Ishikawa (cell line): ENCODE data around the gene DENND1C.

Source experiments
- CEBPB ChIP-seq: IDR thresholded peaks from 2 replicates; pipeline ENCODE4 v1.6.1; 2012
- CREB1 ChIP-seq: IDR thresholded peaks from 2 replicates; pipeline ENCODE4 v1.6.1; 2012; ENCODE audit warnings: low read depth
- EGR1 ChIP-seq: IDR thresholded peaks from 2 replicates; pipeline ENCODE4 v1.6.1; 2012
- EP300 ChIP-seq: IDR thresholded peaks from 2 replicates; pipeline ENCODE4 v1.6.1; 2012; ENCODE audit warnings: borderline replicate concordance
- FOXM1 ChIP-seq: IDR thresholded peaks from 2 replicates; pipeline ENCODE4 v1.6.1; 2012; ENCODE audit warnings: low read depth, borderline replicate concordance
- NFIC ChIP-seq: IDR thresholded peaks from 2 replicates; pipeline ENCODE4 v1.6.1; 2012
- RAD21 ChIP-seq: IDR thresholded peaks from 2 replicates; pipeline ENCODE4 v1.6.1; 2012; ENCODE audit warnings: low read depth
- REST ChIP-seq: IDR thresholded peaks from 2 replicates; pipeline ENCODE4 v1.6.1; 2012; ENCODE audit warnings: low read depth, mild to moderate bottlenecking
- TAF1 ChIP-seq: IDR thresholded peaks from 2 replicates; pipeline ENCODE4 v1.6.1; 2012; ENCODE audit warnings: low read depth, mild to moderate bottlenecking
- TCF12 ChIP-seq: IDR thresholded peaks from 2 replicates; pipeline ENCODE4 v1.6.1; 2012; ENCODE audit warnings: low read depth
- TEAD4 ChIP-seq: IDR thresholded peaks from 2 replicates; pipeline ENCODE4 v1.6.1; 2012
- USF1 ChIP-seq: IDR thresholded peaks from 2 replicates; pipeline ENCODE4 v1.6.1; 2012
- YY1 ChIP-seq: IDR thresholded peaks from 2 replicates; pipeline ENCODE4 v1.6.1; 2012; ENCODE audit warnings: low read depth
- ZBTB7A ChIP-seq: IDR thresholded peaks from 2 replicates; pipeline ENCODE4 v1.6.1; 2012; ENCODE audit warnings: low read depth
- TF ChIP-seq, protein P1 (sequence below): IDR thresholded peaks from 2 replicates; pipeline ENCODE4 v1.6.1; 2012

The DENND1C gene

DNA sequence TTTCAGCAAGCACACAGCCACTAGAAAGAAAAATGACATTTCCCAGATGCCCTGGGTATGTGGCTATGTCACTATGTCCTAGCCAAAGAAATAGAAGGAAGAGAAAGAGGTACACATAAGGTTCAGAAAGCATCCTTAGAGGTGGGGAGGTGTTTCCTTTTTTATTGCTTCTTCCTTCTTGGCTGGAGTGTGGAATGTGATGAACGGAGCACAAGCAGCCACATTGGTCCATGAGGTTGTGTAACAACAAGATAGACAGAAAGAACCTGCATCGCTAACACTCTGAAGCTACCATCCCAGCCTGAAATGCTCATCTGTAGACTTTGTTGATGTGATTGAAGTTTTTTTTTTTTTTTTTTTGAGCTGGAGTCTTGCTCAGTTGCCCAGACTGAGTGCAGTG is 28.7 kb downstream of the DENND1C start:
- TF ChIP-seq TCF12 (no peak), YY1 (no peak), EGR1 (no peak), RAD21 (no peak), ZBTB7A (no peak), TEAD4 (no peak), CREB1 (no peak), FOXM1 (no peak), USF1 (no peak), TAF1 (no peak), EP300 (no peak), NFIC (no peak), REST (no peak), CEBPB (no peak)
- TF ChIP-seq, protein P1, sequence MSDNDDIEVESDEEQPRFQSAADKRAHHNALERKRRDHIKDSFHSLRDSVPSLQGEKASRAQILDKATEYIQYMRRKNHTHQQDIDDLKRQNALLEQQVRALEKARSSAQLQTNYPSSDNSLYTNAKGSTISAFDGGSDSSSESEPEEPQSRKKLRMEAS = no peak

GRCh38 chr19:6452223-6452614 is 29.4 kb downstream of the DENND1C start:
- no peak for TF ChIP-seq TEAD4
- TF ChIP-seq USF1 = no peak
- no peak for TF ChIP-seq TAF1
- no peak for TF ChIP-seq CREB1
- TF ChIP-seq NFIC = no peak
- TF ChIP-seq, protein P1 = no peak
- no peak for TF ChIP-seq YY1
- TF ChIP-seq EGR1 = no peak
- TF ChIP-seq CEBPB = no peak
- TF ChIP-seq TCF12 = no peak
- no peak for TF ChIP-seq REST
- TF ChIP-seq EP300 = no peak
- TF ChIP-seq ZBTB7A = no peak
- TF ChIP-seq RAD21 = no peak
- no peak for TF ChIP-seq FOXM1

- TF ChIP-seq EP300 = no peak
- TF ChIP-seq EGR1 = no peak
- TF ChIP-seq USF1 = no peak
- no peak for TF ChIP-seq FOXM1
- TF ChIP-seq TEAD4 = no peak
- no peak for TF ChIP-seq YY1
- TF ChIP-seq RAD21 = no peak
- TF ChIP-seq TCF12 = no peak
- no peak for TF ChIP-seq CREB1
- TF ChIP-seq, protein P1 = no peak
These were observed 29.9 kb downstream of the DENND1C start for GRCh38 chr19:6451583-6452222.

DNA sequence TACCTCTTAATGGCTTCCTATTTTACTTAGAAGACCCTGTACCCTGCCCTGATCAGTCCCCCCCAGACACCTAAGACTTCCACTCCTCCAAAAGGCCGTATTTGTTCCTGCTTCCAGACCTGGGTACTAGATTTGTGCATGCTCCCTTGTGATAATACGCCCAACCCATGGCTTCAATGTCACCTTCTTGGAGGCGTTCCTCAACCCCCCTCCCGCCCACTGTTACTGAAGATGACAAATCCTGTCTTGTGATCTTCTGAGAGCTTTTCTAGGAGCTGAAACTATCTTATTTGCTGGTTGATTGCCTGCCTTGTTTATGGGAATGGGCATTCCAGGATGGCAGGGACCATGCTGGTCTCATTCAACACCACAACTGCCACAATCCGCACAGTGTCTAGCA is 31.4 kb downstream of the DENND1C start:
- no peak for TF ChIP-seq CEBPB
- no peak for TF ChIP-seq NFIC
- no peak for TF ChIP-seq REST
- TF ChIP-seq EP300 = no peak
- TF ChIP-seq FOXM1 = no peak
- no peak for TF ChIP-seq EGR1
- no peak for TF ChIP-seq YY1
